WTC11 (cell line): Measurements from ENCODE around the gene OXER1. TPM values are rescaled to one million over a fixed set of nuclear protein-coding genes. Genes with fewer than 3 reads are reported as not detected.

Experiments used
- ATAC-seq: fragments of 200-7000 bp; cut with Tn5 transposase; 2 replicates; pipeline ENCODE4 v1.10.0; 2021; ENCODE audit warnings: mild to moderate bottlenecking, moderate library complexity
- CTCF ChIA-PET: fragments of 300-600 bp; sonication (Branson Sonifier 250); formaldehyde crosslinking; loops from one replicate; lab custom pipeline; 2021; ENCODE audit warnings: antibody characterized with exemption; lab: Charles Lee
- POLR2A ChIA-PET: fragments of 350-600 bp; sonication (Branson Sonifier 250); formaldehyde crosslinking; loops from one replicate; lab custom pipeline; 2021; ENCODE audit warnings: antibody characterized with exemption; lab: Charles Lee
- DNase-seq: peaks from one replicate; pipeline ENCODE4 v3.0.0; 2021; ENCODE audit warnings: low spot score
- H3K27ac Mint-ChIP-seq: 2 replicates; pipeline ENCODE4 v1.8.0; 2021; ENCODE audit warnings: mixed read lengths
- H3K27me3 Mint-ChIP-seq: 2 replicates; pipeline ENCODE4 v1.8.0; 2021; ENCODE audit warnings: low read depth, mild to moderate bottlenecking, moderate library complexity, mixed read lengths
- H3K36me3 Mint-ChIP-seq: 2 replicates; pipeline ENCODE4 v1.8.0; 2021; ENCODE audit warnings: mixed read lengths
- H3K4me1 Mint-ChIP-seq: 2 replicates; pipeline ENCODE4 v1.8.0; 2022; ENCODE audit warnings: mixed read lengths
- H3K4me3 Mint-ChIP-seq: 2 replicates; pipeline ENCODE4 v1.8.0; 2021; ENCODE audit warnings: mild to moderate bottlenecking, moderate library complexity, mixed read lengths
- H3K9me3 Mint-ChIP-seq: 2 replicates; pipeline ENCODE4 v1.8.0; 2021; ENCODE audit warnings: mixed read lengths
- GRHL2 ChIP-seq: fragments of 250-450 bp; sonication (Bioruptor Pico); IDR thresholded peaks from 2 replicates; pipeline ENCODE4 v1.8.0; 2022; ENCODE audit warnings: mild to moderate bottlenecking, moderate library complexity; ENCODE audit not compliant: insufficient replicate concordance, severe bottlenecking
- NFYB ChIP-seq: sonication (generic); formaldehyde crosslinking; conservative IDR thresholded peaks from 2 replicates; pipeline ENCODE4 v1.8.0; 2022; ENCODE audit warnings: low read depth, missing genetic modification reagents
- OVOL2 ChIP-seq: fragments of 250-450 bp; sonication (Bioruptor Pico); IDR thresholded peaks from 2 replicates; pipeline ENCODE4 v1.9.0; 2021; ENCODE audit warnings: mild to moderate bottlenecking, borderline replicate concordance
- SMAD3 ChIP-seq: sonication (generic); formaldehyde crosslinking; IDR thresholded peaks from 2 replicates; pipeline ENCODE4 v1.8.0; 2022; ENCODE audit warnings: missing genetic modification reagents, mild to moderate bottlenecking, borderline replicate concordance
- SMAD4 ChIP-seq: sonication (generic); formaldehyde crosslinking; IDR thresholded peaks from 2 replicates; pipeline ENCODE4 v1.8.0; 2022; ENCODE audit warnings: mild to moderate bottlenecking, missing genetic modification reagents
- ZNF232 ChIP-seq: sonication (generic); formaldehyde crosslinking; IDR thresholded peaks from 2 replicates; pipeline ENCODE4 v1.8.0; 2022; ENCODE audit warnings: mild to moderate bottlenecking, missing genetic modification reagents
- total RNA-seq: library from RNA; stranded (reverse); gene quantifications from 3 replicates; pipeline ENCODE4 v1.2.3, GENCODE V29; 2021
- TF ChIP-seq, protein P1 (sequence below): fragments of 250-450 bp; sonication (Bioruptor Pico); IDR thresholded peaks from 2 replicates; pipeline ENCODE4 v1.9.0; 2021; ENCODE audit warnings: mild to moderate bottlenecking
- TF ChIP-seq, protein P2 (sequence below): sonication (generic); formaldehyde crosslinking; IDR thresholded peaks from 2 replicates; pipeline ENCODE4 v1.8.1; 2023; ENCODE audit warnings: mild to moderate bottlenecking, missing genetic modification reagents, moderate library complexity
- TF ChIP-seq, protein P3 (sequence below): fragments of 250-450 bp; sonication (Bioruptor Pico); IDR thresholded peaks from 2 replicates; pipeline ENCODE4 v1.9.0; 2021; ENCODE audit warnings: mild to moderate bottlenecking, borderline replicate concordance
- TF ChIP-seq, protein P4 (sequence below): fragments of 200-600 bp; IDR thresholded peaks from 2 replicates; pipeline ENCODE4 v1.8.0; 2022; ENCODE audit warnings: antibody characterized with exemption
- TF ChIP-seq, protein P5 (sequence below): fragments of 250-450 bp; sonication (Bioruptor Pico); conservative IDR thresholded peaks from 2 replicates; pipeline ENCODE4 v1.9.0; 2021; ENCODE audit warnings: mild to moderate bottlenecking
- TF ChIP-seq, protein P6 (sequence below): fragments of 250-450 bp; sonication (Bioruptor Pico); IDR thresholded peaks from 2 replicates; pipeline ENCODE4 v1.9.0; 2021; ENCODE audit warnings: mild to moderate bottlenecking
- TF ChIP-seq, protein P7 (sequence below): sonication (generic); formaldehyde crosslinking; IDR thresholded peaks from 2 replicates; pipeline ENCODE4 v1.8.1; 2023; ENCODE audit warnings: mild to moderate bottlenecking, missing genetic modification reagents, moderate library complexity
- TF ChIP-seq, protein P8 (sequence below): sonication (generic); formaldehyde crosslinking; IDR thresholded peaks from 2 replicates; pipeline ENCODE4 v1.8.0; 2022; ENCODE audit warnings: mild to moderate bottlenecking, missing genetic modification reagents

Gene OXER1
- total RNA-seq, 1 experiment from 2014 or later: 2.6 TPM

DNA sequence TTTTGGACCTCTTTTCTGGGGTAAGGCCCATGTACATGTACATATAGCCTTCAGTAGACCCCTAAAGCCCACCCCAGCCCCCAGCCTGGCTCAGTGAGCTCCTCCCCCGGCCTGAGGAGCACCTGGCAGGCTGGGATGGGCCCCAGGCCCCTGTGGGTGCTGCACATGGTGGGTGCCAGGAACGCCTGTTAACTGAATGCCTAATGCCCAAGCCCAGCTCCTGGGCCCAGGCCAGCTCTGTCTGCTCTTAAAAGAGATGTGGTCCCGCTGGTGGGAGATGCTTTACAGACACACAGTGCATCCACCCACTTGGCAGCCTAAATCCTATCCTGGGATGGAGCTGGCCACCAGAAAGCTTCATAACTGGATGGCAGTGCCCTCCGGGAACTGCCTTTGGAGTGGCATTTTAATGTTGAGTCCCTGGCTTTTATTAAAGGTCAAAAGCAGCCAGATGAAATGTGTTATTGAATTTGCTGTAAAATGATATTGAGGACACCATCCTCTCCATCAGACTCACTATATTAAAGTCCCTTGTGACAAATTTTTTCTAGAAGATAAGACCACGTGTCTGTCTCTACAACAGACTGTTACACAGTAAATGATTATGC, 7.7 kb upstream of the OXER1 start (continued):
- TF ChIP-seq, protein P1, sequence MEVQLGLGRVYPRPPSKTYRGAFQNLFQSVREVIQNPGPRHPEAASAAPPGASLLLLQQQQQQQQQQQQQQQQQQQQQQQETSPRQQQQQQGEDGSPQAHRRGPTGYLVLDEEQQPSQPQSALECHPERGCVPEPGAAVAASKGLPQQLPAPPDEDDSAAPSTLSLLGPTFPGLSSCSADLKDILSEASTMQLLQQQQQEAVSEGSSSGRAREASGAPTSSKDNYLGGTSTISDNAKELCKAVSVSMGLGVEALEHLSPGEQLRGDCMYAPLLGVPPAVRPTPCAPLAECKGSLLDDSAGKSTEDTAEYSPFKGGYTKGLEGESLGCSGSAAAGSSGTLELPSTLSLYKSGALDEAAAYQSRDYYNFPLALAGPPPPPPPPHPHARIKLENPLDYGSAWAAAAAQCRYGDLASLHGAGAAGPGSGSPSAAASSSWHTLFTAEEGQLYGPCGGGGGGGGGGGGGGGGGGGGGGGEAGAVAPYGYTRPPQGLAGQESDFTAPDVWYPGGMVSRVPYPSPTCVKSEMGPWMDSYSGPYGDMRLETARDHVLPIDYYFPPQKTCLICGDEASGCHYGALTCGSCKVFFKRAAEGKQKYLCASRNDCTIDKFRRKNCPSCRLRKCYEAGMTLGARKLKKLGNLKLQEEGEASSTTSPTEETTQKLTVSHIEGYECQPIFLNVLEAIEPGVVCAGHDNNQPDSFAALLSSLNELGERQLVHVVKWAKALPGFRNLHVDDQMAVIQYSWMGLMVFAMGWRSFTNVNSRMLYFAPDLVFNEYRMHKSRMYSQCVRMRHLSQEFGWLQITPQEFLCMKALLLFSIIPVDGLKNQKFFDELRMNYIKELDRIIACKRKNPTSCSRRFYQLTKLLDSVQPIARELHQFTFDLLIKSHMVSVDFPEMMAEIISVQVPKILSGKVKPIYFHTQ (CRISPR knock-in tag): no peak
- TF ChIP-seq GRHL2 (CRISPR knock-in tag) (no peak), SMAD4 (CRISPR knock-in tag) (no peak)
- TF ChIP-seq, protein P2, sequence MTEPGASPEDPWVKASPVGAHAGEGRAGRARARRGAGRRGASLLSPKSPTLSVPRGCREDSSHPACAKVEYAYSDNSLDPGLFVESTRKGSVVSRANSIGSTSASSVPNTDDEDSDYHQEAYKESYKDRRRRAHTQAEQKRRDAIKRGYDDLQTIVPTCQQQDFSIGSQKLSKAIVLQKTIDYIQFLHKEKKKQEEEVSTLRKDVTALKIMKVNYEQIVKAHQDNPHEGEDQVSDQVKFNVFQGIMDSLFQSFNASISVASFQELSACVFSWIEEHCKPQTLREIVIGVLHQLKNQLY (CRISPR knock-in tag): no peak
- TF ChIP-seq, protein P3, sequence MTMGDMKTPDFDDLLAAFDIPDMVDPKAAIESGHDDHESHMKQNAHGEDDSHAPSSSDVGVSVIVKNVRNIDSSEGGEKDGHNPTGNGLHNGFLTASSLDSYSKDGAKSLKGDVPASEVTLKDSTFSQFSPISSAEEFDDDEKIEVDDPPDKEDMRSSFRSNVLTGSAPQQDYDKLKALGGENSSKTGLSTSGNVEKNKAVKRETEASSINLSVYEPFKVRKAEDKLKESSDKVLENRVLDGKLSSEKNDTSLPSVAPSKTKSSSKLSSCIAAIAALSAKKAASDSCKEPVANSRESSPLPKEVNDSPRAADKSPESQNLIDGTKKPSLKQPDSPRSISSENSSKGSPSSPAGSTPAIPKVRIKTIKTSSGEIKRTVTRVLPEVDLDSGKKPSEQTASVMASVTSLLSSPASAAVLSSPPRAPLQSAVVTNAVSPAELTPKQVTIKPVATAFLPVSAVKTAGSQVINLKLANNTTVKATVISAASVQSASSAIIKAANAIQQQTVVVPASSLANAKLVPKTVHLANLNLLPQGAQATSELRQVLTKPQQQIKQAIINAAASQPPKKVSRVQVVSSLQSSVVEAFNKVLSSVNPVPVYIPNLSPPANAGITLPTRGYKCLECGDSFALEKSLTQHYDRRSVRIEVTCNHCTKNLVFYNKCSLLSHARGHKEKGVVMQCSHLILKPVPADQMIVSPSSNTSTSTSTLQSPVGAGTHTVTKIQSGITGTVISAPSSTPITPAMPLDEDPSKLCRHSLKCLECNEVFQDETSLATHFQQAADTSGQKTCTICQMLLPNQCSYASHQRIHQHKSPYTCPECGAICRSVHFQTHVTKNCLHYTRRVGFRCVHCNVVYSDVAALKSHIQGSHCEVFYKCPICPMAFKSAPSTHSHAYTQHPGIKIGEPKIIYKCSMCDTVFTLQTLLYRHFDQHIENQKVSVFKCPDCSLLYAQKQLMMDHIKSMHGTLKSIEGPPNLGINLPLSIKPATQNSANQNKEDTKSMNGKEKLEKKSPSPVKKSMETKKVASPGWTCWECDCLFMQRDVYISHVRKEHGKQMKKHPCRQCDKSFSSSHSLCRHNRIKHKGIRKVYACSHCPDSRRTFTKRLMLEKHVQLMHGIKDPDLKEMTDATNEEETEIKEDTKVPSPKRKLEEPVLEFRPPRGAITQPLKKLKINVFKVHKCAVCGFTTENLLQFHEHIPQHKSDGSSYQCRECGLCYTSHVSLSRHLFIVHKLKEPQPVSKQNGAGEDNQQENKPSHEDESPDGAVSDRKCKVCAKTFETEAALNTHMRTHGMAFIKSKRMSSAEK (CRISPR knock-in tag): no peak

DNA sequence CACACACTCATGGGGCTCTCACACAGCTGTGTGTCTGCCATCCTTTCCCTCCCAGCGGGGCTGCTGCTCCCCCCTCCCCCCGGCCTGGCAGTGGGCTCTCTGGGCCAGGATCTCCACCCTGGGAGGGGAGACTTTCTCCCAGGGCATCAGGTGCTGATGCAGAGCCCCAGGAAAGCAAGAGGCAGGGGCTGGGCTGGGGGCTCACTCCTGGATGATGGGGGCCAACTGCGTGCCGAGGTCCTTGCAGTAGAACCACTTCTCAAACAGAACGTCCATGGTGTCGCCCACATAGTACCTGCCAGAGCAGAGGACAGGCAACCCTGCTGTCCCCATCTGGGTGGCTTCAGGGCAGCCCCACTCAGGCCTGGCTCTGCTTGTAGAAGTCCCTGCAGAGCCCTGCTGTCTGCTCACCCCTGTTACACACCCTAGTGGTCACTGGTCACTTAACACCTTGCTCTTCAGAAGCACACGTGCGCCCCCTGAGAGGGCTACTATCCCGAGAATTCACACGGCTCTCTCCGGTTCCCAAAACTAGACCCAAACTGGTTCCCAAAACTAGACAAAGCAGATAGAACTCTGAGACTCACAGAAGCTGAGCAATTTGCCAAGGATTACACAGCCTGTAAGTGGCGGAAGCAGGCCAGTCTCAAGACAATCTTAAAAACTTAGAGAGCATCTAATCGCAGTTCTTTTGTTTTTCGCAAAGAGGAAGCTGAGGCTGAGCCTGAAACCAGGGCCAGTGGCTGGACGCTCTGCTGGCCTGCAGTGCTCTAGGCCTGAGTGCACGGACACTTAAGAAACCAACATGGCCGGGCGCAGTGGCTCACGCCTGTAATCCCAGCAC, 6.6 kb upstream of the OXER1 start:
- H3K4me1 Mint-ChIP-seq: peaks cover 32% of the 10 kb centered on the region
- H3K36me3 Mint-ChIP-seq: peaks cover 1% of the 10 kb centered on the region
- ChIA-PET CTCF (interaction anchor here (0.6 to 2.9 kb wide), 16 partner anchors 9 to 385 kb away, joined by 3 to 7 read pairs (median 4); no protein-coding TSS in a partner anchor), POLR2A (interaction anchor here (1.0 kb wide), 1 partner anchor 22 kb away, joined by 3 read pairs; the partner anchor contains the start of gene HAAO)
- peak; percentile 97 for ATAC-seq
- no peak overlapping the region for H3K4me3 Mint-ChIP-seq
- TF ChIP-seq, protein P4, sequence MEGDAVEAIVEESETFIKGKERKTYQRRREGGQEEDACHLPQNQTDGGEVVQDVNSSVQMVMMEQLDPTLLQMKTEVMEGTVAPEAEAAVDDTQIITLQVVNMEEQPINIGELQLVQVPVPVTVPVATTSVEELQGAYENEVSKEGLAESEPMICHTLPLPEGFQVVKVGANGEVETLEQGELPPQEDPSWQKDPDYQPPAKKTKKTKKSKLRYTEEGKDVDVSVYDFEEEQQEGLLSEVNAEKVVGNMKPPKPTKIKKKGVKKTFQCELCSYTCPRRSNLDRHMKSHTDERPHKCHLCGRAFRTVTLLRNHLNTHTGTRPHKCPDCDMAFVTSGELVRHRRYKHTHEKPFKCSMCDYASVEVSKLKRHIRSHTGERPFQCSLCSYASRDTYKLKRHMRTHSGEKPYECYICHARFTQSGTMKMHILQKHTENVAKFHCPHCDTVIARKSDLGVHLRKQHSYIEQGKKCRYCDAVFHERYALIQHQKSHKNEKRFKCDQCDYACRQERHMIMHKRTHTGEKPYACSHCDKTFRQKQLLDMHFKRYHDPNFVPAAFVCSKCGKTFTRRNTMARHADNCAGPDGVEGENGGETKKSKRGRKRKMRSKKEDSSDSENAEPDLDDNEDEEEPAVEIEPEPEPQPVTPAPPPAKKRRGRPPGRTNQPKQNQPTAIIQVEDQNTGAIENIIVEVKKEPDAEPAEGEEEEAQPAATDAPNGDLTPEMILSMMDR: peak; percentile 62
- TF ChIP-seq, protein P5, sequence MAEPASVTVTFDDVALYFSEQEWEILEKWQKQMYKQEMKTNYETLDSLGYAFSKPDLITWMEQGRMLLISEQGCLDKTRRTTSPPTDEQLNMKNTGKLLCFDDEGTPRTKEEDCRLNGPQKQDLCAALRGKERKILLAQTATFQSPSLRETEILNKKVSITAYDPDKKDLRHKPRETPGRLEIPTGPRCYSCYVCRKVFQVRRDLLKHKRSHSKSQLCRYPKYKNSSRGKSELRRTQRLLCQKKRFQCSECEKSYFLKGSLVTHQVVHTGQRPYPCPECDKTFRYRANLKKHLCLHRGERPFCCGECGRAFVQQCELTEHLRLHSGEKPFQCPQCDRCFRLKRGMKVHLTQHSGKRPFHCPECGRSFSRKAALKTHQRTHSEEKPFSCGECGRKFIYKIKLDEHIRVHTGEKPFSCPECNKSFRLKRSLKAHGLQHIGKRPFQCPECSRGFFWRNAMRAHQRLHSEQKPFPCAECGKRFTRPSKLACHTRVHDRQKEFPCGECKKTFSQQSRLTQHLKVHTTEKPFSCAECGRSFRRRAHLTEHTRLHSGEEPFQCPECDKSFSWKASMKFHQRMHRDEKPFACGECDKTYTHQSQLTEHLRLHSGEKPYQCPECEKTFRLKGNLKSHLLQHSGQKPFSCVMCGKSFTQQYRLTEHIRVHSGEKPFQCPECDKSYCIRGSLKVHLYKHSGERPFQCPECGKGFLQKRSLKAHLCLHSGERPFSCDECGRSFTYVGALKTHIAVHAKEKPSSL (CRISPR knock-in tag): no peak
- TF ChIP-seq, protein P6, sequence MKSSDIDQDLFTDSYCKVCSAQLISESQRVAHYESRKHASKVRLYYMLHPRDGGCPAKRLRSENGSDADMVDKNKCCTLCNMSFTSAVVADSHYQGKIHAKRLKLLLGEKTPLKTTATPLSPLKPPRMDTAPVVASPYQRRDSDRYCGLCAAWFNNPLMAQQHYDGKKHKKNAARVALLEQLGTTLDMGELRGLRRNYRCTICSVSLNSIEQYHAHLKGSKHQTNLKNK (CRISPR knock-in tag): no peak
- TF ChIP-seq SMAD3 (CRISPR knock-in tag): no peak
- TF ChIP-seq, protein P7, sequence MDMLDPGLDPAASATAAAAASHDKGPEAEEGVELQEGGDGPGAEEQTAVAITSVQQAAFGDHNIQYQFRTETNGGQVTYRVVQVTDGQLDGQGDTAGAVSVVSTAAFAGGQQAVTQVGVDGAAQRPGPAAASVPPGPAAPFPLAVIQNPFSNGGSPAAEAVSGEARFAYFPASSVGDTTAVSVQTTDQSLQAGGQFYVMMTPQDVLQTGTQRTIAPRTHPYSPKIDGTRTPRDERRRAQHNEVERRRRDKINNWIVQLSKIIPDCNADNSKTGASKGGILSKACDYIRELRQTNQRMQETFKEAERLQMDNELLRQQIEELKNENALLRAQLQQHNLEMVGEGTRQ (CRISPR knock-in tag): peak; percentile 51; the same call in 1 of the 2 replicates
- no peak for TF ChIP-seq NFYB
- no peak for TF ChIP-seq ZNF232 (CRISPR knock-in tag)
- no peak for TF ChIP-seq OVOL2 (CRISPR knock-in tag)
- TF ChIP-seq, protein P8, sequence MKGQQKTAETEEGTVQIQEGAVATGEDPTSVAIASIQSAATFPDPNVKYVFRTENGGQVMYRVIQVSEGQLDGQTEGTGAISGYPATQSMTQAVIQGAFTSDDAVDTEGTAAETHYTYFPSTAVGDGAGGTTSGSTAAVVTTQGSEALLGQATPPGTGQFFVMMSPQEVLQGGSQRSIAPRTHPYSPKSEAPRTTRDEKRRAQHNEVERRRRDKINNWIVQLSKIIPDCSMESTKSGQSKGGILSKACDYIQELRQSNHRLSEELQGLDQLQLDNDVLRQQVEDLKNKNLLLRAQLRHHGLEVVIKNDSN (CRISPR knock-in tag): peak; percentile 37; the same call in 1 of the 2 replicates
- TF ChIP-seq, all 79 proteins: peak for 3
- peak; percentile 74 for DNase-seq
- H3K27ac Mint-ChIP-seq: peak overlapping the region; percentile 43; the same call in 1 of the 2 replicates
- H3K9me3 Mint-ChIP-seq: peaks cover 4% of the 10 kb centered on the region; the same call in 1 of the 2 replicates
- no peaks in the 10 kb centered on the region for H3K27me3 Mint-ChIP-seq
